GM18508 (cell line): ENCODE results near the gene DGAT2.

Source experiments
- ATAC-seq: cut with Tn5 transposase; IDR thresholded peaks from one replicate; pipeline ENCODE4 v1.9.1; 2021; ENCODE audit warnings: moderate number of reproducible peaks; ENCODE audit not compliant: insufficient read depth, unreplicated experiment

The DGAT2 gene

GRCh38 chr11:75797116-75797515, 28.5 kb downstream of the DGAT2 start:
- no peak for ATAC-seq

GRCh38 chr11:75797792-75798191, 29.2 kb downstream of the DGAT2 start:
- ATAC-seq = no peak

GRCh38 chr11:75800136-75800675, 31.6 kb downstream of the DGAT2 start:
- no peak for ATAC-seq

- no peak for ATAC-seq
Observed at GRCh38 chr11:75800728-75801361, 32.3 kb downstream of the DGAT2 start.

GRCh38 chr11:75801362-75802020, 32.9 kb downstream of the DGAT2 start:
- no peak for ATAC-seq

GRCh38 chr11:75802021-75802912, 33.7 kb downstream of the DGAT2 start:
- ATAC-seq = no peak

- no peak for ATAC-seq
Observed at GRCh38 chr11:75802913-75803820, 34.6 kb downstream of the DGAT2 start.

- ATAC-seq = no peak
Observed at GRCh38 chr11:75809111-75809510, 40.5 kb downstream of the DGAT2 start.

GRCh38 chr11:75809991-75810390, 41.4 kb downstream of the DGAT2 start:
- ATAC-seq = no peak

GRCh38 chr11:75810637-75811390, 42.2 kb downstream of the DGAT2 start:
- ATAC-seq = no peak

GRCh38 chr11:75811485-75811884, 42.9 kb downstream of the DGAT2 start:
- ATAC-seq = no peak

GRCh38 chr11:75812542-75813040, 44.0 kb downstream of the DGAT2 start:
- no peak for ATAC-seq

GRCh38 chr11:75813124-75813523, 44.5 kb downstream of the DGAT2 start:
- ATAC-seq = no peak

- ATAC-seq = no peak
Observed at GRCh38 chr11:75813622-75814039, 45.1 kb downstream of the DGAT2 start.

- peak; percentile 22 for ATAC-seq
Observed at GRCh38 chr11:75814363-75814676, 45.7 kb downstream of the DGAT2 start.

GRCh38 chr11:75814677-75815344, 46.2 kb downstream of the DGAT2 start, which contains the start of gene UVRAG:
Gene UVRAG (plus strand): TSS chr11:75815210. CDS start chr11:75815408, 198 bp downstream.
- ATAC-seq = peak; percentile 51

GRCh38 chr11:75815345-75816168, 47.0 kb downstream of the DGAT2 start:
- no peak for ATAC-seq
